HG03103 (cell line): Measurements from ENCODE around the gene CFAP74.
"Not testable (repeated sequence)": the region's sequence is repeated elsewhere in the genome, so short reads cannot be mapped to it uniquely, and the experiment has no call there.

Experiments used
- ATAC-seq: cut with Tn5 transposase; IDR thresholded peaks from one replicate; pipeline ENCODE4 v1.9.1; 2021; ENCODE audit warnings: low read depth; ENCODE audit not compliant: unreplicated experiment

The CFAP74 gene

GRCh38 chr1:1900883-1901640 is 102.5 kb downstream of the CFAP74 start:
- no peak for ATAC-seq

GRCh38 chr1:1899967-1900327 is 103.6 kb downstream of the CFAP74 start:
- no peak for ATAC-seq

- ATAC-seq = no peak
These were observed 104.2 kb downstream of the CFAP74 start for GRCh38 chr1:1899266-1899966.

- ATAC-seq = no peak
These were observed 105.2 kb downstream of the CFAP74 start for GRCh38 chr1:1898246-1898933.

GRCh38 chr1:1895456-1896336 is 107.9 kb downstream of the CFAP74 start:
- ATAC-seq = no peak

- ATAC-seq = no peak
These were observed 108.5 kb downstream of the CFAP74 start for GRCh38 chr1:1895060-1895418.

- no peak for ATAC-seq
These were observed 109.1 kb downstream of the CFAP74 start for GRCh38 chr1:1894354-1895059.

- ATAC-seq = no peak
These were observed 109.6 kb downstream of the CFAP74 start for GRCh38 chr1:1893997-1894353.

- no peak for ATAC-seq
These were observed 110.1 kb downstream of the CFAP74 start for GRCh38 chr1:1893291-1893985.

GRCh38 chr1:1892763-1893120 is 110.8 kb downstream of the CFAP74 start:
- no peak for ATAC-seq

- no peak for ATAC-seq
These were observed 111.4 kb downstream of the CFAP74 start for GRCh38 chr1:1892079-1892762.

- ATAC-seq = no peak
These were observed 112.1 kb downstream of the CFAP74 start for GRCh38 chr1:1891349-1892078.

- peak; percentile 58 for ATAC-seq
These were observed 112.9 kb downstream of the CFAP74 start, which contains the start of gene GNB1 for GRCh38 chr1:1890506-1891348. Gene GNB1, minus strand, starts transcription at chr1:1891087. Its CDS starts 65,634 bp downstream, at chr1:1825453.

GRCh38 chr1:1889847-1890505 is 113.6 kb downstream of the CFAP74 start:
- ATAC-seq = peak; percentile 21

GRCh38 chr1:1889090-1889750 is 114.4 kb downstream of the CFAP74 start:
- no peak for ATAC-seq

- ATAC-seq = not testable (repeated sequence)
These were observed 119.7 kb downstream of the CFAP74 start for GRCh38 chr1:1883890-1884289.
